ENCODE results near the gene ITGA2. TPM values are rescaled to one million over a fixed set of nuclear protein-coding genes. Genes with fewer than 3 reads are reported as not detected.

Gene ITGA2
- total and polyA plus RNA-seq, 2 of the 8 experiments (the other 6 are each of a cell fraction or from before 2014, with no cell fraction given): 1.4 to 7.7 TPM

DNA sequence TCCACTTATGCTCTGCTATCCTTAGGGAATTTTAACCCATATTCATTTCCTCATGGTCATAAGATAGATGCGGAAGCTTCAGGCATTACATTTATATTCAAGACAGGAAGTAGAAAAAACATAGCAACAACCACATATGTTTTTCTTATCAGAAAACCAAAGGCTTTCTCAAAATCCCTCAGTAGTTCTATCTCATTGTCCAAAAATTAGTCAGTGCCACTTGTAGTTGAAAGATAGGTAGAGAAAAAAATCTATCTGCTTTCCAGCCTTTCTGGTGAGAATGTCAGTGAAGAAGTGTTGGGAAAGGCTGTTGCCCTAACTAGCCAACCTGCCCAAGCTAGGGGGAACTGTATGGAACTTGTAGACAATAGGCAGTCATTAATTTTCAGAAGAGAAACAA, 143.9 kb downstream of the ITGA2 start:
- H3K18ac ChIP-seq (ENCODE audit: extremely low read depth, low read length): no peak overlapping the region
- no peak overlapping the region for H2AFZ ChIP-seq (ENCODE audit: low read length)
- H3K9ac ChIP-seq (replicated peaks in 1 of 4; ENCODE audit: extremely low read depth in 1 of 4, low read depth in 3 of 4, low read length in 3 of 4): no peak overlapping the region
- ChIA-PET CTCF (ENCODE audit: partially characterized antibody) (interaction anchor here (1.6 kb wide), 1 partner anchor 18 kb away, joined by 6 read pairs; no protein-coding TSS in a partner anchor), POLR2A (ENCODE audit: partially characterized antibody) (no interaction called here)
- H3K27ac ChIP-seq (ENCODE audit: low read depth, low read length): no peak overlapping the region
- H3K23ac ChIP-seq (ENCODE audit: insufficient read length): no peak overlapping the region
- no peaks in the 10 kb centered on the region for H3K79me1 ChIP-seq (ENCODE audit: low read depth, low read length)
- no peak overlapping the region for H4K8ac ChIP-seq (ENCODE audit: extremely low read depth, insufficient read depth, low read length)
- no peaks in the 10 kb centered on the region for H3K9me3 ChIP-seq (ENCODE audit: insufficient read depth in 2 of 2, low read depth in 1 of 2, low read length in 1 of 2)
- no peak overlapping the region for H3K56ac ChIP-seq (replicated peaks; ENCODE audit: insufficient read length, low read depth, low read length)
- no peaks in the 10 kb centered on the region for H3K23me2 ChIP-seq (ENCODE audit: low read depth, low read length)
- no peaks in the 10 kb centered on the region for H3K36me3 ChIP-seq (ENCODE audit: control insufficient read depth in 2 of 4, insufficient read depth in 4 of 4, low read length in 3 of 4)
- H3K4me3 ChIP-seq (ENCODE audit: extremely low read depth in 1 of 4, insufficient read depth in 2 of 4, low read depth in 3 of 4, low read length in 4 of 4): no peak overlapping the region
- no peak overlapping the region for H4K5ac ChIP-seq (ENCODE audit: insufficient read length, low read depth, low read length)
- no peak overlapping the region for H3K14ac ChIP-seq (ENCODE audit: insufficient read length)
- no peaks in the 10 kb centered on the region for H3K4me1 ChIP-seq (replicated peaks in 1 of 4; ENCODE audit: control insufficient read depth in 3 of 4, insufficient read depth in 4 of 4, low read length in 3 of 4)
- WGBS, 2 experiments (ENCODE audit: extremely low coverage in 1 of 2, insufficient coverage in 1 of 2, insufficient read length in 1 of 2, insufficient replicate concordance in 2 of 2, low coverage in 1 of 2, low lambda C conversion rate in 2 of 2, missing lambda C conversion rate in 1 of 2): 95% methylated on average over 1 of the region's 1 CpG; no CpG with 5 or more reads in 1 of the 2 experiments
- H2AK5ac ChIP-seq (ENCODE audit: low read depth, low read length): no peak overlapping the region
- no peak overlapping the region for H2BK12ac ChIP-seq (ENCODE audit: low read depth, low read length)
- no peak overlapping the region for H2BK5ac ChIP-seq (ENCODE audit: low read depth, low read length)
- no peaks in the 10 kb centered on the region for H4K20me1 ChIP-seq (replicated peaks in 1 of 2; ENCODE audit: control insufficient read depth in 1 of 2, insufficient read depth in 2 of 2, low read length in 2 of 2)
- H3K4ac ChIP-seq (replicated peaks; ENCODE audit: insufficient read length, low read depth, low read length): no peak overlapping the region
- no peak for FAIRE-seq
- no peak overlapping the region for H4K91ac ChIP-seq (replicated peaks; ENCODE audit: insufficient read length, low read length)
- no peak overlapping the region for H3K4me2 ChIP-seq (ENCODE audit: insufficient read depth in 1 of 2, low read depth in 2 of 2, low read length in 2 of 2)
- no peak for DNase-seq (ENCODE audit: low read depth in 1 of 2, low spot score in 2 of 2)
- H3K79me2 ChIP-seq (ENCODE audit: control insufficient read depth in 1 of 2, insufficient read depth in 2 of 2, low read length in 2 of 2): no peaks in the 10 kb centered on the region
- H2BK15ac ChIP-seq (ENCODE audit: low read length): no peak overlapping the region
- H3K27me3 ChIP-seq (replicated peaks in 1 of 4; ENCODE audit: control insufficient read depth in 3 of 4, extremely low read depth in 1 of 4, insufficient read depth in 3 of 4, low read length in 3 of 4): no peaks in the 10 kb centered on the region
- no peak overlapping the region for H2BK20ac ChIP-seq (ENCODE audit: low read length)
- no peak overlapping the region for H2BK120ac ChIP-seq (replicated peaks; ENCODE audit: low read depth, low read length)
- TF ChIP-seq YY1 (IDR thresholded peaks at IDR 0.05; ENCODE audit: low read depth, low read length) (no peak), GABPA (IDR thresholded peaks at IDR 0.05; ENCODE audit: borderline replicate concordance, insufficient read depth, low read length) (no peak), CHD1 (IDR thresholded peaks at IDR 0.05; ENCODE audit: low read depth, low read length) (no peak), SIN3A (conservative IDR thresholded peaks at IDR 0.05 in 1 of 2, IDR thresholded peaks at IDR 0.05 in 1 of 2; ENCODE audit: low read depth in 1 of 2, low read length in 2 of 2) (no peak)
- TF ChIP-seq, protein P1, sequence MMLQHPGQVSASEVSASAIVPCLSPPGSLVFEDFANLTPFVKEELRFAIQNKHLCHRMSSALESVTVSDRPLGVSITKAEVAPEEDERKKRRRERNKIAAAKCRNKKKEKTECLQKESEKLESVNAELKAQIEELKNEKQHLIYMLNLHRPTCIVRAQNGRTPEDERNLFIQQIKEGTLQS (IDR thresholded peaks at IDR 0.05; ENCODE audit: insufficient read depth, low read depth, low read length): no peak

Data from H1 (cell line).